22Rv1 (cell line): ENCODE measurements around the gene AP1S2.

ENCODE experiments used
- ZFX ChIP-seq: fragments of 450-650 bp; IDR thresholded peaks from 2 replicates; pipeline ENCODE4 v1.6.1; 2017; ENCODE audit warnings: antibody characterized with exemption, borderline replicate concordance
- TF ChIP-seq, protein P1 (sequence below): fragments of 450-650 bp; IDR thresholded peaks from 2 replicates; pipeline ENCODE4 v1.5.1; 2017; ENCODE audit warnings: mild to moderate bottlenecking

DNA sequence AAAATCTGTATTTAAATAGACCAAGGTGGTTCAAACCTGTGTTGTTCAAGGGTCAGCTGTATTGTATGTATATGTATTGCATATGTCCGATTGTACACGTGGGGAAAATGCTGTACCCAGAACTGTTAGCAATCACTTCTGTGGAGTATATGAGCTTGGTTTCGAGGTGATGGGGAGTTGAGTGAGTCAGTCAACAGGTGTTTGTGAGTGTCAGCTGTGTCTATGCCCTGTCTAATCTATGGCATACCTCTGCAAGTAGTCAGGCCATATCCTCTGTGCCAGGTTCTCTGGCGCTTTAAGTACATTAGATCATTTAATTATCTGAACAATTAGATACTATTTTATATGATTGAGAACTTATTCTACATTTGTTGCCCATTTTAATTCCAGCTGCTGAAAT lies 56.9 kb downstream of the AP1S2 start:
- TF ChIP-seq, protein P1, sequence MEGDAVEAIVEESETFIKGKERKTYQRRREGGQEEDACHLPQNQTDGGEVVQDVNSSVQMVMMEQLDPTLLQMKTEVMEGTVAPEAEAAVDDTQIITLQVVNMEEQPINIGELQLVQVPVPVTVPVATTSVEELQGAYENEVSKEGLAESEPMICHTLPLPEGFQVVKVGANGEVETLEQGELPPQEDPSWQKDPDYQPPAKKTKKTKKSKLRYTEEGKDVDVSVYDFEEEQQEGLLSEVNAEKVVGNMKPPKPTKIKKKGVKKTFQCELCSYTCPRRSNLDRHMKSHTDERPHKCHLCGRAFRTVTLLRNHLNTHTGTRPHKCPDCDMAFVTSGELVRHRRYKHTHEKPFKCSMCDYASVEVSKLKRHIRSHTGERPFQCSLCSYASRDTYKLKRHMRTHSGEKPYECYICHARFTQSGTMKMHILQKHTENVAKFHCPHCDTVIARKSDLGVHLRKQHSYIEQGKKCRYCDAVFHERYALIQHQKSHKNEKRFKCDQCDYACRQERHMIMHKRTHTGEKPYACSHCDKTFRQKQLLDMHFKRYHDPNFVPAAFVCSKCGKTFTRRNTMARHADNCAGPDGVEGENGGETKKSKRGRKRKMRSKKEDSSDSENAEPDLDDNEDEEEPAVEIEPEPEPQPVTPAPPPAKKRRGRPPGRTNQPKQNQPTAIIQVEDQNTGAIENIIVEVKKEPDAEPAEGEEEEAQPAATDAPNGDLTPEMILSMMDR, result no peak
- no peak for TF ChIP-seq ZFX
